Measurements from ENCODE around the gene SDR9C7.
"Not testable (repeated sequence)": the region's sequence is repeated elsewhere in the genome, so short reads cannot be mapped to it uniquely, and the experiment has no call there.

Gene SDR9C7

DNA sequence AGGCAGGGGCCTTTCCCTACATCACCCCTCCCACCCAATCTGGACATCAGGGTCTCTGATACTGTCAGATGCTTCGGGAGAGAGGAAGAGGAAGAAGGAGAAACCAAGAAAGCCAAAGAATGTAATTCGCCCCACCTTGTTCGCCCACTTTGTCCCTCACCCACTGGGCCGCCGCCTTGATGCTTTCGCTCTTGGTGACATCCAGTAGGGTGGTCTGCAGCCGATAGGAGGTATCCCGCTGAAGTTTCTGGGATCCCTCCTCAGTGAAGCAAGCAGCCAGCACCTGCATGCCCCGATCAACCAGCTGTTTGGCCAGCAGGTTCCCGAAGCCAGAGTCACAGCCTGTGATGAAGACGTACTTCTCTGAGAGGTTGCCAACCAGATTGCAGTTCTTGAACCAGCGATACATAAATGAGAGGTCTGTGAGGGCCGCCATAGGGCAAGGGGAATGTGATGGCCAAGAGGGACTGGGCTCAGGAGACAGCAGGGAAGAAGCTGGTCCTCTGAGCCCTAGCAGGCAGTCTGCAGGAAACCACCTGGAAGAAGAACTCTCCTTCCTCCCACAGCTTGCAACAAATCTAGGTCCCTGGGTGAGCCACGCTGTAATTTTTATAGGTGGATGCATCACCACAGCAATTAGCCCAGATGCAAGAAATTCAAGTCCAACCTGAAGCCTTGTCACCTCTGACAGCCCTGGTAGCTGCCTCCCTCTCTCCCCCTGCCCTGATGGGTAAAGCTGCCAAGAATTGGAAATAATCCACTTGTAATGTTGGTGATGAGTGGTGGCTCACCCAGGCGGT is at the start of gene SDR9C7:
Gene SDR9C7 (minus strand): TSS at position 583 of the 800 bp plus-strand sequence. CDS start 147 bp downstream, at position 436.
- no peak for DNase-seq

DNA sequence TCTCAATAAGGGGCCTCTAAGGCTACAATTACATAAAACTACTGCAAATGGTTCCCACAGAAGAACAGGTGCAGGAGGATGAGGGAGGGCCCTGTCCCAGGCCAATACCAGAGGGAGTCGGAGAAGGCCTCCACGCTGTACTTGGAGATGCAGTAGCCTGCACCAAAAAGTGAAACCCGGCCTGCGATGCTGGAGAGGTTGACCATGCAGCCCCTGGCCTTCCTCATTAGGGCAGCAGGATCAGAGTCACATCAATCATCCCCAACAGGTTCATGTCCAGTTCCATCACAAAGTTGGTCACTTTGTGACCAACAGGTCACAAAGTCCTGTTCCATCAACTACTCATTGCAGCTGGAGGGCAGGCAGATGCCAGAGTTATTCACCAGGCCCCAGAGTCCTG is 49.2 kb upstream of the SDR9C7 start:
- no peak for DNase-seq

DNA sequence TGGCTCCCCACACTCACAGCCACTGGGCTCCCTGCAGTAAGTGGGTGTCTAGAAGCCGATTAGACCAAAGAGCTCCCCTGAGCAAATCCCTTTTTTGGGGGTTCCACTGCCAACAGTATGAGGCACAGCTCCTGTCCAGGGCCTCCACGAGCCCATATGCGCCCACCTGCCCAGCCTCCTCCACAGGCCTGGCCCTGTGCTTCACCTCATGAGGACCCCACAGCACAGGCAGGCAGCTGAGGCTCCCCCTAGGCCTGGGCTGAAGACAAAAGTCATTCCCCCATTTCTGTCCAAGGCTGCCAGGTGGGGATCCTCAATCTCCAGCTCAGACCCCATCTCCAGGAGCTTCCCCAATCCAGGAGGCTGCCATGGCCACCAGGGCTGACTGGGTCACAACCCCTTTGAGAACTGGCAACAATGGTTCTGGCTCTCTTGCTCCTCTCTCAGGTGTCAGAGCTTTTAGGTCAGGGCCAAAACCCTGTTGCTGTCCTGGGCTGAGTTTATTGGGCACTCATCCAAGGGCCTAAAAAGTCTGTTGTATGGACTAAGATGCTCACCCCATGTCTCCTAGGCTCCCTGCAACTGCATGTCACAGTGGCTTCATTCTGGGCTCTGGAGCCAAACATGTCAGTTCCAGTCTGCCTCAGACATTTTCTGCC is 48.5 kb upstream of the SDR9C7 start:
- not testable (repeated sequence) for DNase-seq

DNA sequence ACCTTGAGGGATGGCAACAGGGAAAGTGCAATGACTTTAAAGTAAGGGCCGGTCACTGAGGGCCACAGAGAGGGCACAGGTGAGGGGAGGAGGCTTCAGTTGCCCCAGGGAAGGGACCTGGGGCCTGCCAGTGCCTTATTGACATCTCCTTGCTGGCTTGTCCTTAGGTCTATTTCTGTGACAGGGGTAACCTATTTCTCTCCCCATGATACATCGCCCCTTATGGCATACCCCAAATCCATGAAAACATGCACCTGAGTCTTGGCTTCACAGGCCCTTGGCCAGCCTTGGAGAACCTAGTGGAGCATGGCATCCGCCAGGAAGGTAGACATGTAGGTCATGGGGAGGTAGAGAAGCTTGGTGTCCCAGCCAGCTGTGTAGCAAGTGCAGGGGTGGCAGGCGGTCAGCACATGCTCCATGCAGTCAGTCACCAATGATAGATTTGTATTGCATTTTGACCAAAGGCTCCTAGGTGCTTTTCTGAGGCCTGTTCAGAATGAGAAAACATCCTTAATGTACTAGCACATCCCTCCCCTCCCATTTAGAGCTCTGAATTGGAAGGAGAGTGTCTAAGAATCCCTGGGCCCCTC is 46.8 kb upstream of the SDR9C7 start:
- no peak for DNase-seq

DNA sequence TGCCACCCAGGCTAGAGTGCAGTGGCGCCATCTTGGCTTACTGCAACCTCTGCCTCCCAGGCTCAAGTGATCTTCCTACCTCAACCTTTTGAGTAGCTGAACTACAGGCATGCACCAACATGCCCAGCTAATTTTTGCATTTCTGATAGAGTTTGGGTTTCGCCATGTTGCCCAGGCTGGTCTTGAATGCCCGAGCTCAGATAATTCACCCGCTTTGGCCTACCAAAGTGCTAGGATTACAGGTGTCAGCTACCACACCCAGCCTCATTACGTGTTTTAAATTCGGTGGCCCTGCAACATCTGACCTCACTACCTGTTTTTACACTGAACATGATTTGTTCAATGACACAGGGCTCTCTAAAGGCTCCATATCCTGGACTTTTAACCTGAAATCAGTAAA is 46.1 kb upstream of the SDR9C7 start:
- no peak for DNase-seq

DNA sequence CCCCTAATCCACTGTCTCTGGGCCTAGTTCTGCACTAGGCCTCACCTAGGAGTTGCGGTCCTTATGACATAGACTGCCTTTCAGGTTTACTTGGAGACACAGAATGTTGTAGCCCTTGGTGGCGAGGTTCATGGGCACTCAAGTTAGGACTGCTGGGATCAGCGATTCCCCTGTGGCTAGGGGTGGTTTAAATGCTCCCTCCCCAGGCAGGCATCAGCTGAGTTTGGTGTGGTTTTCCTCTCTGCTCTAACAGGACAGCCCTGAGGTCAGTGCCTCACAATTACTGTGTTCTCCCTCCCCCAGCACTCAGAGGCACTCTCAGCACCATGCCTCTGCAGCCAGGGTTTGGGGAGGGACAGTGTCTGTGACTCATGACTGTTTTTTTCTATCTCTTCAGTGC is 45.4 kb upstream of the SDR9C7 start:
- DNase-seq, result no peak

DNA sequence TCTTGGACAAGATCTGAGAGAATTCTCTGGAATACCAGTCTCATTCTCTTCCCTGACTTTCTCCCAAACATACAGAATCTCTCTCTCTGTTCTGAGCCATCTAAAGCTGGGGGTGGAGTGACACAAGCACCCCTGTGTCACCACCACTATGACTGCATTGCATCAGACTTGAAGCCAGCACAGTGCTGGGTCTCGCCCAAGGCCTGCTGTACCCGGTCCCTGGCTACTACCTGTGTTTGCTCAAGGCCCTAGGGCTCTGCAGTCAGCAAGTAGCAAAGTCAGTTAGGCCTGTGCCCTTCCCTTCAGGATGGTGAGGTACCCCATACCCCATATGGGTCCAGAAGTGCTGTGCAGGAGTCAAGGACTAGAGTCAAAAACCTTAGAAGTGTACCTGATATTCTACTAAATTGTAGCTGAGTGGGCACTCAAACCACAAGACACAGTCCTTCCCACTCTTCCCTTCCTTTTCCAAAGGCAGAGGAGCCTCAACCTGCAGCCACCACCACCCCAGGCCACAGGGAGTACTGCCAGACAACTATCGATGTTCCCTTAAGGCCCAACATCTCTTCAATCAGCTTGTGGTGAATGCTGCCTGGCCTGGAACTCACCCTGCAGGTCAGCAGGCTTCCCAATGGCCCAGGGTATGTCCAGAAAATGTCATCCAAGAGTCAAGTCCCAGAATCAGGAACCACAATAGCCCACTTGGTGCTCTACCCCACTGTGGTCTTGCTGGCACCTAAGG is 44.4 kb upstream of the SDR9C7 start:
- DNase-seq, result no peak

DNA sequence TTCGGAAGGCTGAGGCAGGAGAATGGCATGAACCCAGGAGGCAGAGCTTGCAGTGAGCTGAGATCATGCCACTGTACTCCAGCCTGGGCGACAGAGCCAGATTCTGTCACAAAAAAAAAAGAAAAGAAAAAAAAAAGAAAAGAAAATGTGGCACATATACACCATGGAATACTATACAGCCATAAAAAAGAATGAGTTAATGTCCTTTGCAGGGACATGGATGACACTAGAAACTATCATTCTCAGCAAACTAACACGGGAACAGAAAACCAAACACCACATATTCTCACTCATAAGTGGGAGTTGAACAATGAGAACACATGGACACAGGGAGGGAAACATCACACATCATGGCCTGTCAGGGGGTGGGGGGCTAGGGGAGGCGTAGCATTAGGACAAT is 43.2 kb upstream of the SDR9C7 start:
- not testable (repeated sequence) for DNase-seq

DNA sequence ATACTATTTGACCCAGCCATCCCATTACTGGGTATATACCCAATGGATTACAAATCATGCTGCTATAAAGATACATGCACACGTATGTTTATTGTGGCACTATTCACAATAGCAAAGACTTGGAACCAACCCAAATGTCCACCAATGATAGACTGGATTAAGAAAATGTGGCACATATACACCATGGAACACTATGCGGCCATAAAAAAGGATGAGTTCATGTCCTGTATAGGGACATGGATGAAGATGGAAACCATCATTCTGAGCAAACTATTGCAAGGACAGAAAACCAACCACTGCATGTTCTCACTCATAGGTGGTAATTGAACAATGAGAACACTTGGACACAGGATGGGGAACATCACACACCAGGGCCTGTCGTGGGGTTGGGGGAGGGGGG is 40.0 kb upstream of the SDR9C7 start:
- DNase-seq, result not testable (repeated sequence)

DNA sequence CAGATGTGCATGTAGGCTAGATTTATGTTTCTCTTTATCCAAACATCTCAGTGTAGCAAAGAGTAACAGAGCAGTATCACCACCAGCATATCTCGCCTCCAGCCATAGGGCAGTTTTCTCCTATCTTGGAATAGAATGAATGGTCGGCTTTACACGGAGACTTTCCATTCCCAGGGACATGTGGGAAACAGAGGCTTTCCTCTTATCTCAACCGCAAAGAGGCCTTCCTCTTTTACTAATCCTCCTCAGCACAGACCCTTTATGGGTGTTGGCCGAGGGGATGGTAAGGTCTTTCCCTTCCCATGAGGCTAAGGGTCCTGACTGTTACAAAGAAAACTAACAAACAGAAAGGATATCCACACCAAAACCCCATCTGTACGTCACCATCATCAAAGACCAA is 34.7 kb upstream of the SDR9C7 start:
- not testable (repeated sequence) for DNase-seq

DNA sequence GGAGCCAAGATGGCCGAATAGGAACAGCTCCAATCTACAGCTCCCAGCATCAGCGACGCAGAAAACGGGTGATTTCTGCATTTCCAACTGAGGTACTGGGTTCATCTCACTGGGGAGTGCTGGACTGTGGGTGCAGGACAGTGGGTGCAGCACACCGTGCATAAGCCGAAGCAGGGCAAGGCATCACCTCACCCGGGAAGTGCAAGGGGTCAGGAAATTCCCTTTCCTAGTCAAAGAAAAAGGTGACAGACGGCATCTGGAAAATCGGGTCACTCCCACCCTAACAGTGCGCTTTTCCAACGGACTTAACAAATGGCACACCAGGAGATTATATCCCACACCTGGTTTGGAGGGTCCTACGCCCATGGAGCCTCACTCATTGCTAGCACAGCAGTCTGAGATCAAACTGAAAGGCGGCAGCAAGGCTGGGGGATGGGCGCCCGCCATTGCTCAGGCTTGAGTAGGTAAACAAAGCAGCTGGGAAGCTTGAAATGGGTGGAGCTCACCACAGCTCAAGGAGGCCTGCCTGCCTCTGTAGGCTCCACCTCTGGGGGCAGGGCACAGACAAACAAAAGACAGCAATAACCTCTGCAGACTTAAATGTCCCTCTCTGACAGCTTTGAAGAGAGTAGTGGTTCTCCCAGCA is 31.9 kb upstream of the SDR9C7 start:
- DNase-seq, result not testable (repeated sequence)

DNA sequence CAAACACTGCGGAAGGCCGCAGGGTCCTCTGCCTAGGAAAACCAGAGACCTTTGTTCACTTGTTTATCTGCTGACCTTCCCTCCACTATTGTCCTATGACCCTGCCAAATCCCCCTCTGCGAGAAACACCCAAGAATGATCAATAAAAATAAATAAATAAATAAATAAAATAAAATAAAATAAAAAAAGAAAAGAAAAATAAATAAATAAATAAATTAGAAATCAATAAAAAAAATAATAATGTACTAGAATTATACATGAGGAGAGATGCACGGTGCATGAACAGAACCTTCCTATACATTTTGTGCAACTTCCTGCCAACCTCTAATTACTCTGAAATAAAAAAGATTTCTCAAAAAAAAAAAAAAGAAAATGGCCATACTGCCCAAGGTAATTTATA is 30.9 kb upstream of the SDR9C7 start:
- not testable (repeated sequence) for DNase-seq

DNA sequence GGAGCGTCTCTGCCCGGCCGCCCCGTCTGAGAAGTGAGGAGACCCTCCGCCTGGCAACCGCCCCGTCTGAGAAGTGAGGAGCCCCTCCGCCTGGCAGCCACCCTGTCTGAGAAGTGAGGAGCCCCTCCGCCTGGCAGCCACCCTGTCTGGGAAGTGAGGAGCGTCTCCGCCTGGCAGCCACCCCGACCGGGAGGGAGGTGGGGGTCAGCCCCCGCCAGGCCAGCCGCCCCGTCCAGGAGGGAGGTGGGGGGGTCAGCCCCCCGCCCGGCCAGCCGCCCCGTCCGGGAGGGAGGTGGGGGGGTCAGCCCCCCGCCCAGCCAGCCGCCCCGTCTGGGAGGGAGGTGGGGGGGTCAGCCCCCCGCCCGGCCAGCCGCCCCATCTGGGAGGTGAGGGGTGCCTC is 29.3 kb upstream of the SDR9C7 start:
- not testable (repeated sequence) for DNase-seq

DNA sequence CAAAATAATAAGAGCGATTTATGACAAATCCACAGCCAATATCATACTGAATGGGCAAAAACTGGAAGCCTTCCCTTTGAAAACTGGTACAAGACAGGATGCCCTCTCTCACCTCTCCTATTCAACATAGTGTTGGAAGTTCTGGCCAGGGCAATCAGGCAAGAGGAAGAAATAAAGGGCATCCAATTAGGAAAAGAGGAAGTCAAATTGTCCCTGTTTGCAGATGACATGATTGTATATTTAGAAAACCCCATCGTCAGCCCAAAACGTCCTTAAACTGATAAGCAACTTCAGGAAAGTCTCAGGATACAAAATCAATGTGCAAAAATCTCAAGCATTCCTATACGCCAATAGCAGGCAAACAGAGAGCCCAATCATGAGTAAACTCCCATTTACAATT is 28.0 kb upstream of the SDR9C7 start:
- not testable (repeated sequence) for DNase-seq

DNA sequence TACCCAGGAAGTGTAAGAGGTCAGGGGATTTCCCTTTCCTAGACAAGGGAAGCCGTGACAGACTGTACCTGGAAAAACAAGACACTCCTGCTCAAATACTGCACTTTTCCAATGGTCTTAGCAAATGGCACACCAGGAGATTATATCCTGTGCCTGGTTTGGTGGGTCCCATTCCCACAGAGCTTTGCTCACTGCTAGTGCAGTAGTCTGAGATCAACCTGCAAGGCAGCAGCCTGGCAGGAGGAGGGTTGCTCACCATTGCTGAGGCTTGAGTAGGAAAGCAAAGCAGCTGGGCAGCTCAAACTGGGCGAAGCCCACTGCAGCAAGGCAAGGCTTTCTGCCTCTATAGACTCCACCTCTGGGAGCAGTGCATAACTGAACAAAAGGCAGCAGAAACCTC is 24.2 kb upstream of the SDR9C7 start:
- DNase-seq, result no peak

DNA sequence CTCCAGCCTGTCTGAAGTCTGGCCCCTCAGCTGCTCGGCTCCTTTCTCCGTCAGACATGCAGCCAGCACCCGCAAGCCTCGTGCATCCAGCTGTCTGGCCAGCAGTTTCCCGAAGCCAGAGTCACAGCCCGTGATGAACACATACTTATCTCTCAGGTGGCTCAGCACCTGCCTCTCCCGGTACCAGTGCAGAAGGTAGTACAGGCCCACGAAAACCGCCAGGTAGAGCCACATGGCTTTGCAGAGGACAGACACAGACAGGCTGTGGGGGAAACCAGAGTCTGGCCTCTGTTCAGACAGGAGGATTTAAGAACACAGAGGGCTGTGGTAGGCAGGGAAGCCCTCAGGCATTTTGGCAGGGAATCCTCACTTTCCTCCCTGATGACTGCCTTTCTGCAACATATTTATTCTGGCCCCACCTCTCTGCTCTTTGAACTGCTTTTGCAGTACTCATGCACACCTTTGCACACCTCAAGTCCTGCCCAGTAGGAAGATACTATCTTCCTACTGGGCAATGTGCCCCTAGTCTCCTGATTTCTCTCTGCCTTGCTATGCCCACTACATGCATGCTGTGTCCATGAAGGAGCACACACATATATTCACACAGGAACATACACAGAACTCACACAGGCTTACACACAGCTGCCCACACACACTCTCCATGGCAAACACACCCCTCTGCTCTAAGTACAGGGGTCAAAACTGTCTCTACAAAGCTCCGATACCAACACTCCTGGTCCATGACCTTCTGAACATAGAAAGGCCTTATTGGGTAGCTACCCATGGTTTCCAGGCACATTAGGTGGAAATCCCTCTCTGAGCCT is 23.2 kb upstream of the SDR9C7 start, which contains the start of gene RDH16:
Gene RDH16 (minus strand): TSS at position 380 of the 824 bp plus-strand sequence. CDS start 146 bp downstream, at position 234.
- no peak for DNase-seq

DNA sequence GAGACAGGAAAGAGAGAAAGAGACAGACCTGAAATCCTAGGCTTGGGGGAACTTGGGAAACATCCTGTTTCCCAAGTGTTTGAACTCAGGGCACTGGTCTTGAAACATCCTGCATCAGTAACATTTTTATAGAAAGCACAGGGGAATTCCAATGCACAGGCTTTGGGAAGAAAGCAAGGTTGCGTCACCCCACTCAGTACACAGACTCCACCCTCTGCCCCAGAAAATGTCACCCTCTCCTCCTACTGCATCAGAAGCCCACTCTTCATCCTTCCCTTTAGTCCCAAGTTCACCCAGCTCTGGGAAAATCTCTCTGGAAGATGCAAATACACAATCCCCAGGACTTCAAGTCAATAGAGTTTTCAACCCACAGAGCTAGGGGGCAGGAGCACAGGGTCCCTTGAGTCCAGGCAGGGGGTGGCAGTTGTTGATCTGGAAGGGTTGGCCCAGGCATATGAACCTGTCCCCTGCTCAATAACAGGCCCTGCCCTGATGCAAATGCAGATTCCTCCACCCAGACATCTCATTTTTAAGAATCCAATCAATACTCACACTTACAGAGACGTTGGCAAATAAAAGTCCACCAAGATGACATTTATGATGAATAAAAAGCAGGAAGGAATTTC is 21.5 kb upstream of the SDR9C7 start:
- DNase-seq, result no peak

DNA sequence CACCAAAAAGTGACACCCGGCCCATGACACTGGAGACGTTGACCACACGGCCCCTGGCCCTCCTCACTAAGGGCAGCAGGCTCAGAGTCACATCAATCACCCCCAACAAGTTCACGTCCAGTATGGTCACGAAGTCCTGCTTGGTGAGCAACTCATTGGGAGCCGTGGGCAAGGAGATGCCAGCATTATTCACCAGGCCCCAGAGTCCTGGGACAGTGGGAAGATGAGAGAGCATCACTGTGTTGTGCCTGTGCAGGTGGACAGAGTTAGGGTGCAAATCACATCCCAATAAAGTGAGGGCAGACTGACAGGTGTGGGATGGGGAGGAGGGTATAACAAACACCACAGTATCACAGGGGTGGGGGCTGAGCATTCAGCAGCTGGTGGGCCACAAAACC is 20.7 kb upstream of the SDR9C7 start:
- DNase-seq, result no peak

DNA sequence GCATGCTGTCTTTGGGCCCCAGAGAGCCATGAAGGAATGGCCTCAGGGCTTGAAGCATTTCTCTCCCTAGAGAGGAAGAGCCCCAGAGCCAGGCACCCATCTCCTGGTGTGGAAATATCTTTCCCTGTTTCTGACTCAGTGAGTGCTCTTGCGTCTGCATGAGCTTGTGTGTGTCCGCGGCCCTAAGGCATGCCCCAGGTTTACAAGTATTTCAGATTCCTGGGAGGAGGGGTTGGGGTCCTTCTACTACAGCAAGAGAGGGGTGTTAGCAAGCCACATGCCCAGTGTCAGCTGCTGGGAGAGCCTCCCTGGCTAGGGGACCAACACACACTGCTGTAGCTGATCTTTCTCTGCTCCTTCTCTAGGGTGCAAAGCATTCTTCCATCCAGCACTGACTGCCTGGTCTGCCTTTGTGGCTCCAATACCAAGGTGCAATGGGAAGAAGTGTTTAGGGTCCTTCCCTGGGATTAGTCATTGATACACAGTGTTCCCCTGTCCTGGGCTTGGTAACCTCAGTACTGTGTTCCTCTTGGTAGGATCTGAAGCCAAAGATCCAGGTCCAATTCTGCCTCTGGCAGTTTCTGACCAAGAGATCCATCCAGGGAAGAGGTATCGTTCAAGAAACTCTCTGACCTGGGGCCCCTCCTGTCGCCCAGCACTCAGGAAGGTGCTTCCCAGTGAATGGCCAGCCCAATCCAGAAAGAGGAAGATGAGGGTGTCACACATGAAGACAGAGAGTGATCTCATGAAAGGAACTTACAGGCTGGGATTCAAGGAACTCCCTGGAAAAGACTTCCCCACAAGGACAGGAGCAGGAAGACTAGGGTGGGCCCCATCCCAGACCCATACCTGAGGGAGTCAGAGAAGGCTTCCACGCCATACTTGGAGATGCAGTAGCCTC is 20.1 kb upstream of the SDR9C7 start:
- DNase-seq, result no peak

DNA sequence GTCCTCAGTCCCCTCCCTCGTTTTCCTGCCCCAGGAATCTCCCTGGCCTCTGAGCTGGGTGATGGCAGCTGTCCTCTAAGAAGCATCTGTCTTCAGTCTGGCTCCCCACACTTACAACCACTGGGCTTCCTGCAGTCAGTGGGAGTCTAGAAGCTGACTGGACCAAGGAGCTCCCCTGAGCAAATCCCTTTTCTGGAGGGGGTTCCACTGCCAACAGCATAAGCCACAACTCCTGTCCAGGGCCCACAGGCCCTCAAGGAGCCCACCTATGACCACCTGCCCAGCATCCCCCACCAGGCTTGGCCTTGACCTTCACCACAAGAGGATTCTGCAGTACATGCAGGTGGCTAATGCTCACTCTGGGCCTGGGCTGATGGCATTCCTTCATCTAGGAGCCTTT is 19.1 kb upstream of the SDR9C7 start:
- no peak for DNase-seq
